Measurements from ENCODE around the gene USP12. TPM values are rescaled to one million over a fixed set of nuclear protein-coding genes. Genes with fewer than 3 reads are reported as not detected.

Gene USP12
- polyA plus RNA-seq, 3 donors: 12.8 to 23.4 (median 14.5) TPM

DNA sequence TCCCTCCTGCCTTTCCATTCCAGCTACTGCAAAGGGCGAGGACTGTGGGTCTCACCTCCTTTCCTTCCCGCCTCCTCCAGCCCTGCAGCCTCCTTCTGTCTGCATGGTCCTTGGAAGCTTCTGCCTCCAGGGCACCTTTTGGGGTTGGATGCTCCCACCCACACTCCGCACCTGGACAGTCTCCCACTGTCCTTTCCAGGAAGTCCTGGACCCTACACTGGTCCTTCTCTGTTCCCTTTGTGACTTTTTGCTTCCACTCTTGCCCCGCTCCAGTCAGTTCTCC, 130.8 kb downstream of the USP12 start:
- H4K20me1 ChIP-seq (ENCODE audit: insufficient read depth, low read length): no peaks in the 10 kb centered on the region
- H3K9me3 ChIP-seq (replicated peaks in 1 of 2; ENCODE audit: control insufficient read depth in 1 of 2, insufficient read depth in 1 of 2, low read length in 2 of 2): peaks cover 0 to 7% of the 10 kb centered on the region in 2 donors
- no peaks in the 10 kb centered on the region for H3K79me2 ChIP-seq (ENCODE audit: insufficient read depth, low read length)
- Mint-ChIP-seq H3K4me1 (no peaks in the 10 kb centered on the region), H3K4me3 (no peak overlapping the region), H3K9me3 (peaks cover 5 to 14% (median 9%) of the 10 kb centered on the region in 7 donors), H3K27me3 (ENCODE audit: low read depth in 3 of 3) (peaks cover 5 to 7% (median 6%) of the 10 kb centered on the region in 3 donors), H3K27ac (no peak overlapping the region), H3K36me3 (no peaks in the 10 kb centered on the region)
- H3K4me3 ChIP-seq (replicated peaks in 1 of 3; ENCODE audit: low read depth in 2 of 3, low read length in 3 of 3): no peak overlapping the region
- intact Hi-C loops (cut with micrococcal nuclease): no loop called here
- no peak overlapping the region for H3K9ac ChIP-seq (ENCODE audit: insufficient read depth, low read length, poor library complexity, severe bottlenecking)
- H3K4me1 ChIP-seq (ENCODE audit: control insufficient read depth in 1 of 2, insufficient read depth in 2 of 2, low read length in 2 of 2): no peaks in the 10 kb centered on the region
- no peak overlapping the region for H2AFZ ChIP-seq (ENCODE audit: insufficient read depth, low read depth, low read length, poor library complexity, severe bottlenecking)
- DNase-seq: no peak
- TF ChIP-seq, protein P1, sequence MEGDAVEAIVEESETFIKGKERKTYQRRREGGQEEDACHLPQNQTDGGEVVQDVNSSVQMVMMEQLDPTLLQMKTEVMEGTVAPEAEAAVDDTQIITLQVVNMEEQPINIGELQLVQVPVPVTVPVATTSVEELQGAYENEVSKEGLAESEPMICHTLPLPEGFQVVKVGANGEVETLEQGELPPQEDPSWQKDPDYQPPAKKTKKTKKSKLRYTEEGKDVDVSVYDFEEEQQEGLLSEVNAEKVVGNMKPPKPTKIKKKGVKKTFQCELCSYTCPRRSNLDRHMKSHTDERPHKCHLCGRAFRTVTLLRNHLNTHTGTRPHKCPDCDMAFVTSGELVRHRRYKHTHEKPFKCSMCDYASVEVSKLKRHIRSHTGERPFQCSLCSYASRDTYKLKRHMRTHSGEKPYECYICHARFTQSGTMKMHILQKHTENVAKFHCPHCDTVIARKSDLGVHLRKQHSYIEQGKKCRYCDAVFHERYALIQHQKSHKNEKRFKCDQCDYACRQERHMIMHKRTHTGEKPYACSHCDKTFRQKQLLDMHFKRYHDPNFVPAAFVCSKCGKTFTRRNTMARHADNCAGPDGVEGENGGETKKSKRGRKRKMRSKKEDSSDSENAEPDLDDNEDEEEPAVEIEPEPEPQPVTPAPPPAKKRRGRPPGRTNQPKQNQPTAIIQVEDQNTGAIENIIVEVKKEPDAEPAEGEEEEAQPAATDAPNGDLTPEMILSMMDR (IDR thresholded peaks at IDR 0.05): no peak
- no peak overlapping the region for H3K4me2 ChIP-seq (replicated peaks; ENCODE audit: extremely low read depth, low read length, poor library complexity, severe bottlenecking)
- H3K27ac ChIP-seq (ENCODE audit: low read depth in 1 of 2, low read length in 2 of 2): no peak overlapping the region
- H3K36me3 ChIP-seq (replicated peaks in 1 of 2; ENCODE audit: control insufficient read depth in 1 of 2, insufficient read depth in 2 of 2, low read length in 2 of 2): no peaks in the 10 kb centered on the region
- H3K27me3 ChIP-seq (ENCODE audit: control insufficient read depth in 2 of 2, insufficient read depth in 2 of 2, low read length in 2 of 2): no peaks in the 10 kb centered on the region
- WGBS (ENCODE audit: insufficient coverage): 97% methylated on average over 4 of the region's 4 CpGs

DNA sequence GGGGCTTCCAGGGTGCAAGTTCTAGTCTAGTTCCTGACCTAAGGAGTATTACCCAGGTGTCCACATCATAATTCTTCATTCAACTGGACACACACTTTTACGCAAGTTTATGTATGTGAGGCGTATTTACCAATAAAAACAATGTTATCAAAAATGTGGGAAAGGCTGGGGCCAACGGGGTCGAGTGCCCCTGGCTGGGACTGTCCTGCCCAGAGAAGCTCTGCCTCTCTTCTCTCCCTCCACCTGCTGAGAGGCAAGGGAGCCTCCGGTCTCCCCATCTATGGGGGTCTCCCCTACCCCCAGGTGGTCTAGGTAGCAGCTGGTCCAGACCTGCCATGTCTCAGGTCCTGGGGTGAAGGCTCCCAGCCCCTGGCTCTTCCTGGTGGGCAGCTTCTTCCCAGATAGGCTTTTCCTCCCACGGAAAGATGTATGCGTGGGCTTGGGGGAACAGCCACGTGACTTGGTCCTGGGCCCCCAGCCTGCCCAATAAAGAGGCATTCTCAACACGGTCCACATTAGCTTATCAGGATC, 132.4 kb downstream of the USP12 start:
- Mint-ChIP-seq H3K36me3 (no peaks in the 10 kb centered on the region), H3K27ac (no peak overlapping the region), H3K9me3 (peaks cover 5 to 12% (median 8%) of the 10 kb centered on the region in 7 donors), H3K4me3 (no peak overlapping the region), H3K4me1 (peaks cover 9% of the 10 kb centered on the region), H3K27me3 (ENCODE audit: low read depth in 3 of 3) (peaks cover 3 to 13% (median 9%) of the 10 kb centered on the region in 3 donors)
- Histone ChIP-seq H3K36me3 (replicated peaks in 1 of 2; ENCODE audit: control insufficient read depth in 1 of 2, insufficient read depth in 2 of 2, low read length in 2 of 2) (no peaks in the 10 kb centered on the region), H3K9ac (ENCODE audit: insufficient read depth, low read length, poor library complexity, severe bottlenecking) (no peak overlapping the region), H4K20me1 (ENCODE audit: insufficient read depth, low read length) (no peaks in the 10 kb centered on the region), H3K27ac (ENCODE audit: low read depth in 1 of 2, low read length in 2 of 2) (no peak overlapping the region), H3K4me1 (ENCODE audit: control insufficient read depth in 1 of 2, insufficient read depth in 2 of 2, low read length in 2 of 2) (peaks cover 0 to 6% of the 10 kb centered on the region in 2 donors), H2AFZ (ENCODE audit: insufficient read depth, low read depth, low read length, poor library complexity, severe bottlenecking) (no peak overlapping the region), H3K4me2 (replicated peaks; ENCODE audit: extremely low read depth, low read length, poor library complexity, severe bottlenecking) (no peak overlapping the region), H3K27me3 (ENCODE audit: control insufficient read depth in 2 of 2, insufficient read depth in 2 of 2, low read length in 2 of 2) (peaks cover 0 to 6% of the 10 kb centered on the region in 2 donors), H3K79me2 (ENCODE audit: insufficient read depth, low read length) (no peaks in the 10 kb centered on the region), H3K9me3 (replicated peaks in 1 of 2; ENCODE audit: control insufficient read depth in 1 of 2, insufficient read depth in 1 of 2, low read length in 2 of 2) (peaks cover 0 to 7% of the 10 kb centered on the region in 2 donors), H3K4me3 (replicated peaks in 1 of 3; ENCODE audit: low read depth in 2 of 3, low read length in 3 of 3) (no peak overlapping the region)
- DNase-seq: no peak
- intact Hi-C loops (cut with micrococcal nuclease): no loop called here
- TF ChIP-seq, protein P1 (IDR thresholded peaks at IDR 0.05): no peak
- 93% methylated on average over 6 of the region's 9 CpGs for WGBS (ENCODE audit: insufficient coverage)

Data from CD14-positive monocyte (primary cell).